Astrocyte of the spinal cord (primary cell): ENCODE results near the gene RNF157.

Experiments
- DNase-seq: peaks from one replicate; pipeline ENCODE4 v3.0.0; 2011; ENCODE audit warnings: low read depth, low spot score
- H3K4me3 ChIP-seq: 2 replicates; pipeline ENCODE4 v1.5.1; 2011; ENCODE audit warnings: low read depth, mild to moderate bottlenecking, low read length, moderate library complexity
- in situ Hi-C: cut with HindIII; loops from 2 replicates; pipeline ENCODE4 v1.10.0; 2017; ENCODE audit warnings: low sequenced_read_pairs
- TF ChIP-seq, protein P1 (sequence below): IDR thresholded peaks from 2 replicates; pipeline ENCODE4 v1.5.1; 2012; ENCODE audit warnings: low read depth, mild to moderate bottlenecking, low read length, inconsistent platforms

RNF157 gene

DNA sequence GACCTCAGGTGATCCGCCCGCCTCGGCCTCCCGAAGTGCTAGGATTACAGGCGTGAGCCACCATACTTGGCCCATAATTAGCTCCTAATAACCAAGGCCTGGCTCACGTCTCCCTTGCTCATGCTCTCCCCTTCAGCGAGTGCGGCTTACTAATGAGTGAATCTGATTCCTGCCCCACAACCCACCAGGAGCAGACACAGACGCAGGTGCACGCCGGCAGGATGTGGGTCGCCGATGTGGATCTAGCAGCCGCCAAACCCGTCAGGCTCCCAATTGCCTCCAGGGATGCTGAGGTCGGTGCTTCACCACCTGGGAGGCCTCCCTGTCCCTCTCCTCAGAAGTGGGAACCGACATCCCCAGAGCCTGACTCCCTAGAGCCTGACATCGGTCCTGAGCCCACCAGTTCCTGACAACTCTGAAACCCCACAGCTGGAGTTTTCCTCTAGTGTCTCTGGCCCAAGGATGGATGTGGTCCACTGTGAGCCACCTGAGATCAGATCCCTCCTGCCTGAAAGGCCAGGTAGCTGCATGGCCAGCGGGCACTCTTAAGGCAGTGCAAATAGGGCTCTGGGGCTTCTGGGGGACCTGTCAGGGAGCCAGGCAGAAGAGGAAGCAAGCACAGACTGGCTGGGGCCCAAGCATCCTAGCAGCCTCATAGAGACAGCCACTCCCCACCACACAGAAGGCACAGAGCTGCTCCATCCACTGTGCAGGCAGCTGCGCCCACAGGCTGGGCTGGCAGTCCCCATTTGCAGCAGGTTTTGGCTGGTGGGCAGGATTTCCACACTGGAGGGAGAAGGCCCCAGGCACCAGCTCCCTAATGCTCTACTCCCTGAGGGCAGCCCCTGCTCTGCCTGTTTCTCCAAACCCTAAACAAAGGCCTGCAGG is 147.5 kb downstream of the RNF157 start:
- in situ Hi-C loops, result no loop called here
- no peak overlapping the region for H3K4me3 ChIP-seq
- TF ChIP-seq, protein P1, sequence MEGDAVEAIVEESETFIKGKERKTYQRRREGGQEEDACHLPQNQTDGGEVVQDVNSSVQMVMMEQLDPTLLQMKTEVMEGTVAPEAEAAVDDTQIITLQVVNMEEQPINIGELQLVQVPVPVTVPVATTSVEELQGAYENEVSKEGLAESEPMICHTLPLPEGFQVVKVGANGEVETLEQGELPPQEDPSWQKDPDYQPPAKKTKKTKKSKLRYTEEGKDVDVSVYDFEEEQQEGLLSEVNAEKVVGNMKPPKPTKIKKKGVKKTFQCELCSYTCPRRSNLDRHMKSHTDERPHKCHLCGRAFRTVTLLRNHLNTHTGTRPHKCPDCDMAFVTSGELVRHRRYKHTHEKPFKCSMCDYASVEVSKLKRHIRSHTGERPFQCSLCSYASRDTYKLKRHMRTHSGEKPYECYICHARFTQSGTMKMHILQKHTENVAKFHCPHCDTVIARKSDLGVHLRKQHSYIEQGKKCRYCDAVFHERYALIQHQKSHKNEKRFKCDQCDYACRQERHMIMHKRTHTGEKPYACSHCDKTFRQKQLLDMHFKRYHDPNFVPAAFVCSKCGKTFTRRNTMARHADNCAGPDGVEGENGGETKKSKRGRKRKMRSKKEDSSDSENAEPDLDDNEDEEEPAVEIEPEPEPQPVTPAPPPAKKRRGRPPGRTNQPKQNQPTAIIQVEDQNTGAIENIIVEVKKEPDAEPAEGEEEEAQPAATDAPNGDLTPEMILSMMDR, result no peak
- DNase-seq, result no peak
